Gastrocnemius medialis (tissue), 4 donors: Measurements from ENCODE around the gene SC5D. TPM values are rescaled to one million over a fixed set of nuclear protein-coding genes. Genes with fewer than 3 reads are reported as not detected.
A peak's percentile ranks its signal among the peaks of the same experiment; 100 is the strongest.

Experiments
- ATAC-seq, 2 donors: fragments of 150-250 bp; one replicate each; pipeline ENCODE4 v1.9.1; 2016
- DNase-seq, 2 donors: peaks; one replicate each; pipeline ENCODE4 v3.0.0-alpha.2; 2019
- H3K27ac ChIP-seq, 4 donors: fragments of 200-600 bp; sonication (generic); 1 replicate in 1 of 4; 2 replicates in 3 of 4; pipeline ENCODE4 v1.5.1; 2016 to 2018; ENCODE audit warnings: mild to moderate bottlenecking in 2 of 4, moderate library complexity in 1 of 4
- H3K27me3 ChIP-seq, 3 donors: fragments of 200-600 bp; sonication (generic) in 2 of 3; 1 replicate in 1 of 3; 2 replicates in 2 of 3; pipeline versions ENCODE4 v1.5.1 to v1.6.0; 2016 to 2019; ENCODE audit warnings: mild to moderate bottlenecking in 1 of 3, moderate library complexity in 1 of 3
- H3K36me3 ChIP-seq, 2 donors: fragments of 200-600 bp; sonication (generic) in 1 of 2; one replicate each; pipeline ENCODE4 v1.5.1; 2017 to 2018
- H3K4me1 ChIP-seq, 2 donors: fragments of 200-600 bp; sonication (generic) in 1 of 2; one replicate each; pipeline ENCODE4 v1.5.1; 2016 to 2017; ENCODE audit warnings: mild to moderate bottlenecking in 2 of 2
- H3K4me3 ChIP-seq, 4 donors: fragments of 200-600 bp; sonication (generic) in 3 of 4; 1 replicate in 1 of 4; 2 replicates in 3 of 4; pipeline ENCODE4 v1.5.1; 2016 to 2019; ENCODE audit warnings: mild to moderate bottlenecking in 2 of 4
- H3K9me3 ChIP-seq, 3 donors: fragments of 200-600 bp; sonication (generic) in 2 of 3; 1 replicate in 1 of 3; 2 replicates in 2 of 3; pipeline ENCODE4 v1.5.1; 2016 to 2019
- POLR2A ChIP-seq, 2 donors: fragments of 450-650 bp; IDR thresholded peaks; one replicate each; pipeline ENCODE4 v1.6.1; 2017; ENCODE audit warnings: antibody characterized with exemption in 2 of 2, mild to moderate bottlenecking in 2 of 2, moderate library complexity in 2 of 2
- in situ Hi-C, 4 donors: fragments of 200-750 bp; cut with MboI; loops; one replicate each; pipeline versions ENCODE4 v1.15.0 to v1.8.0; 2017; ENCODE audit warnings: low sequenced_read_pairs in 4 of 4
- intact Hi-C: fragments of 100-400 bp; cut with DNase I; formaldehyde crosslinking; loops from one replicate; pipeline ENCODE4 v1.15.1; 2023; ENCODE audit warnings: low total_unique reads
- total RNA-seq, 4 donors: library from RNA; depleted of rRNA; stranded (reverse); fragments of >200 nt; gene quantifications; one replicate each; pipeline versions ENCODE4 v1.1.0 to v1.2.3, GENCODE V29; 2016
- TF ChIP-seq, protein P1 (sequence below), 5 experiments: fragments of 450-650 bp in 3 of 5; fragments of 200-600 bp in 2 of 5; sonication (generic) in 2 of 5; IDR thresholded peaks in 4 of 5; conservative IDR thresholded peaks in 1 of 5; 1 replicate in 4 of 5; 2 replicates in 1 of 5; pipeline ENCODE4 v1.5.1; 2016 to 2019; ENCODE audit warnings: antibody characterized with exemption in 5 of 5, mild to moderate bottlenecking in 3 of 5, moderate library complexity in 3 of 5

SC5D gene
- total RNA-seq, 4 donors from 2014 or later = 5.7 to 11.5 (median 6.5) TPM

DNA sequence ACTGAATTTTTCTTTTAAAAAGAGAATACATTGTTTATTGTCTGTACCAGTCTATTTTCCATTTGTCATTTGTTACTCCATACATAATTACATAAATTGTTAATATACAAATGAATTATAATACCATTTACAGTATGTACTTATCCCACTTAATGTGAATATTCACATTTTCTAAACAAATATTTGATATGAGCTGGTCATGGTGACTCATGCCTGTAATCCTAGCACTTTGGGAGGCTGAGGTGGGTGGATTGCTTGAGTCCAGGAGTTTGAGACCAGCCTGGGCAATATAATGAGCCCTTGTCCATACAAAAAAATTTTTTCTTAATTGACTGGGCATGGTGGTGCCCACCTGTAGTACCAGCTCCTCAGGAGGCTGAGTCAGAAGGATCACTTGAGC is 6.8 kb downstream of the SC5D start:
- ATAC-seq = no peak
- intact Hi-C loops = loop anchor here (10.0 kb wide), 1 partner anchor 795 kb away; no protein-coding TSS in a partner anchor

DNA sequence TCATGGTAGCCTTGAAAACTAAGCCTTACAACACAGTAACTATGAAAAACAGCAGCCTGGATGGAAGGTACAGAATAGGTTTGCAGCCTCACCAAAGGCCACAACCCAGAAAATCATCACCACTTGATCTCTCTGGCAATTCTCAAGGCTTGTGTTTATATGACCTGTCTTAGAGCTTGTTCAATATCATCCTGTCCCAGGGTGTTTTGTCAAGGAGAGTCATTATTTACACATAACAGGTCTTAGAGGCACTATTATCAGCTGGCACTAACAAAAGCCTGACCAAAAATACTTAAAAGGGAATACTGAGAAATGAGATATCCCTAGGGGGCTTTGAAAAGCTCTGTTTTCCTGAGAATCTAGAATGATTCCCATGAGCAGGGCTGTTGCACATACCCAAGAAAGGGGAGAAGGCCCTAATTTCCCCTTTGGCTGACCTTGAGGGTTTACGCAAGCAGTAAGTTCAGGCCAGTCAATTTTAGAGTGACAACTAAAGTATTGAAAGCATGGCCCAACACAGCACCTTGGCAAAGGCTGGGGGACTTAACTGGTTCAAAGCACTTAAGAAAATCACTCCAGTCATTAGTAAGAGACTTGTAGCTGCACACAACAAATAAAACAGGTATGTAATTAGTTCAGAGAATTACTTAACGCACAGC is 7.9 kb downstream of the SC5D start:
- TF ChIP-seq, protein P1, sequence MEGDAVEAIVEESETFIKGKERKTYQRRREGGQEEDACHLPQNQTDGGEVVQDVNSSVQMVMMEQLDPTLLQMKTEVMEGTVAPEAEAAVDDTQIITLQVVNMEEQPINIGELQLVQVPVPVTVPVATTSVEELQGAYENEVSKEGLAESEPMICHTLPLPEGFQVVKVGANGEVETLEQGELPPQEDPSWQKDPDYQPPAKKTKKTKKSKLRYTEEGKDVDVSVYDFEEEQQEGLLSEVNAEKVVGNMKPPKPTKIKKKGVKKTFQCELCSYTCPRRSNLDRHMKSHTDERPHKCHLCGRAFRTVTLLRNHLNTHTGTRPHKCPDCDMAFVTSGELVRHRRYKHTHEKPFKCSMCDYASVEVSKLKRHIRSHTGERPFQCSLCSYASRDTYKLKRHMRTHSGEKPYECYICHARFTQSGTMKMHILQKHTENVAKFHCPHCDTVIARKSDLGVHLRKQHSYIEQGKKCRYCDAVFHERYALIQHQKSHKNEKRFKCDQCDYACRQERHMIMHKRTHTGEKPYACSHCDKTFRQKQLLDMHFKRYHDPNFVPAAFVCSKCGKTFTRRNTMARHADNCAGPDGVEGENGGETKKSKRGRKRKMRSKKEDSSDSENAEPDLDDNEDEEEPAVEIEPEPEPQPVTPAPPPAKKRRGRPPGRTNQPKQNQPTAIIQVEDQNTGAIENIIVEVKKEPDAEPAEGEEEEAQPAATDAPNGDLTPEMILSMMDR (IDR thresholded peaks at IDR 0.05 in 4 of 5, conservative IDR thresholded peaks at IDR 0.05 in 1 of 5) = no peak
- no peak for TF ChIP-seq POLR2A (IDR thresholded peaks at IDR 0.05)
- no peak overlapping the region for H3K27ac ChIP-seq
- intact Hi-C loops = no loop called here
- ATAC-seq (peak in 1 of 2 donors; percentile 41), DNase-seq (peak in 1 of 2 donors; percentile 21)
- peaks cover 0 to 12% of the 10 kb centered on the region in 2 donors for H3K36me3 ChIP-seq
- H3K27me3 ChIP-seq = no peaks in the 10 kb centered on the region
- H3K4me1 ChIP-seq = peaks cover 4 to 7% of the 10 kb centered on the region in 2 donors
- in situ Hi-C loops = loop anchor here in 1 of 4 donors (25.0 kb wide), 1 partner anchor 1212 kb away; no protein-coding TSS in a partner anchor
- H3K9me3 ChIP-seq = no peaks in the 10 kb centered on the region
- no peak overlapping the region for H3K4me3 ChIP-seq

More for the DNA sequence above, 6.8 kb downstream of the SC5D start:
- DNase-seq = no peak
- Histone ChIP-seq H3K36me3 (peaks cover 0 to 8% of the 10 kb centered on the region in 2 donors), H3K4me3 (no peak overlapping the region), H3K27me3 (no peaks in the 10 kb centered on the region), H3K4me1 (peaks cover 4 to 7% of the 10 kb centered on the region in 2 donors), H3K27ac (no peak overlapping the region), H3K9me3 (no peaks in the 10 kb centered on the region)
- in situ Hi-C loops = no loop called here
- TF ChIP-seq, protein P1 (IDR thresholded peaks at IDR 0.05 in 4 of 5, conservative IDR thresholded peaks at IDR 0.05 in 1 of 5) = no peak
- TF ChIP-seq POLR2A (IDR thresholded peaks at IDR 0.05) = no peak

- no peaks in the 10 kb centered on the region for H3K27me3 ChIP-seq
- H3K27ac ChIP-seq = no peak overlapping the region
- intact Hi-C loops = no loop called here
- peaks cover 0 to 12% of the 10 kb centered on the region in 2 donors for H3K36me3 ChIP-seq
- TF ChIP-seq, protein P1 (IDR thresholded peaks at IDR 0.05 in 4 of 5, conservative IDR thresholded peaks at IDR 0.05 in 1 of 5) = no peak
- no peak for TF ChIP-seq POLR2A (IDR thresholded peaks at IDR 0.05)
- in situ Hi-C loops = loop anchor here in 1 of 4 donors (25.0 kb wide), 1 partner anchor 1211 kb away; no protein-coding TSS in a partner anchor
- DNase-seq (no peak), ATAC-seq (peak; percentile 55 to 74)
- no peaks in the 10 kb centered on the region for H3K9me3 ChIP-seq
- H3K4me1 ChIP-seq = peaks cover 4 to 7% of the 10 kb centered on the region in 2 donors
- no peak overlapping the region for H3K4me3 ChIP-seq
Measured at GRCh38 chr11:121300972-121301699, 8.6 kb downstream of the SC5D start.

GRCh38 chr11:121304759-121305158 is 12.2 kb downstream of the SC5D start:
- no peak for TF ChIP-seq POLR2A (IDR thresholded peaks at IDR 0.05)
- TF ChIP-seq, protein P1 (IDR thresholded peaks at IDR 0.05 in 4 of 5, conservative IDR thresholded peaks at IDR 0.05 in 1 of 5) = no peak
- intact Hi-C loops = no loop called here
- Histone ChIP-seq H3K9me3 (no peaks in the 10 kb centered on the region), H3K27ac (no peak overlapping the region), H3K36me3 (peaks cover 0 to 26% of the 10 kb centered on the region in 2 donors), H3K4me3 (no peak overlapping the region), H3K4me1 (peaks cover 4 to 7% of the 10 kb centered on the region in 2 donors), H3K27me3 (no peaks in the 10 kb centered on the region)
- in situ Hi-C loops = loop anchor here in 1 of 4 donors (25.0 kb wide), 1 partner anchor 1208 kb away; no protein-coding TSS in a partner anchor
- ATAC-seq = no peak
- DNase-seq = no peak
